ENCODE data around the gene PTPRK. TPM values are rescaled to one million over a fixed set of nuclear protein-coding genes. Genes with fewer than 3 reads are reported as not detected.

Gene PTPRK
- total RNA-seq, 2 donors from 2014 or later, result 60.6 to 121 TPM

GRCh38 chr6:128365520-128366160 is 154.8 kb downstream of the PTPRK start:
- H3K36me3 ChIP-seq (replicated peaks in 1 of 2; ENCODE audit: insufficient read depth in 1 of 2, low read depth in 2 of 2), result no peaks in the 10 kb centered on the region
- intact Hi-C loops (cut with DNase I), result no loop called here
- no peaks in the 10 kb centered on the region for H3K27me3 ChIP-seq
- no peaks in the 10 kb centered on the region for H3K9me3 ChIP-seq
- H3K4me1 ChIP-seq, result peaks cover 67% of the 10 kb centered on the region
- peak; percentile 75 for ATAC-seq
- DNase-seq, result peak in 2 of 4 donors; percentile 9 to 15
- H3K4me3 ChIP-seq, result no peak overlapping the region
- TF ChIP-seq POLR2A (IDR thresholded peaks at IDR 0.05), result no peak
- no peak for TF ChIP-seq CTCF (IDR thresholded peaks at IDR 0.05)
- H3K27ac ChIP-seq, result peak overlapping the region; percentile 1 to 58 (median 43)
- WGBS, 2 donors, result 18 to 20% methylated on average over 3 of the region's 3 CpGs

- peak; percentile 21 for ATAC-seq
- Histone ChIP-seq H3K27me3 (no peaks in the 10 kb centered on the region), H3K27ac (peak overlapping the region in 3 of 4 donors; percentile 42 to 58 (median 44)), H3K4me3 (no peak overlapping the region), H3K4me1 (peaks cover 60% of the 10 kb centered on the region), H3K9me3 (no peaks in the 10 kb centered on the region), H3K36me3 (replicated peaks in 1 of 2; ENCODE audit: insufficient read depth in 1 of 2, low read depth in 2 of 2) (no peaks in the 10 kb centered on the region)
- intact Hi-C loops (cut with DNase I), result no loop called here
- TF ChIP-seq CTCF (IDR thresholded peaks at IDR 0.05), result no peak
- TF ChIP-seq POLR2A (IDR thresholded peaks at IDR 0.05), result no peak
- WGBS, 2 donors, result 39 to 44% methylated on average over 3 of the region's 3 CpGs
- no peak for DNase-seq
These were observed 155.5 kb downstream of the PTPRK start for GRCh38 chr6:128364766-128365519.

- TF ChIP-seq CTCF (IDR thresholded peaks at IDR 0.05) (no peak), POLR2A (IDR thresholded peaks at IDR 0.05) (no peak)
- ATAC-seq (no peak), DNase-seq (no peak)
- H3K9me3 ChIP-seq, result no peaks in the 10 kb centered on the region
- WGBS, 2 donors, result 87 to 100% methylated on average over 1 of the region's 1 CpG
- no peak overlapping the region for H3K4me3 ChIP-seq
- H3K27me3 ChIP-seq, result no peaks in the 10 kb centered on the region
- no peak overlapping the region for H3K27ac ChIP-seq
- peaks cover 56% of the 10 kb centered on the region for H3K4me1 ChIP-seq
- intact Hi-C loops (cut with DNase I), result no loop called here
- H3K36me3 ChIP-seq (replicated peaks in 1 of 2; ENCODE audit: insufficient read depth in 1 of 2, low read depth in 2 of 2), result no peaks in the 10 kb centered on the region
These were observed 157.2 kb downstream of the PTPRK start for GRCh38 chr6:128363020-128363813.

DNA sequence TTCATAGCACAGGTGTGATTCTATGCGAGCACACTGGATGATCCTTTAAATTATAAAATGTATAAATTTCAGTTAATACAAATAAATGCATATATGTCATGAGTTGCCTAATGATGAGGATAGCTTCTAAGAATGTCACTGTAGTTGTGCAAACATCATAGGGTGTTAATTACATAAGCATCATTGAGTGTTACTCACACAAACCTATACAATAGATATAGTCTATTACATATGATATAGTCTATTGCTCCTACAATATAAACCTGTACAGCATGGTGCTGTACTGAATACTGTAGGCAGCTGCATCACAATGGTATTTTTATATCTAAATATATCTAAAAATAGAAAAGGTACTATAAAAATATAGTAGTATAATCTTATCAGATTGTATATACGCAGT is 159.0 kb downstream of the PTPRK start:
- Histone ChIP-seq H3K36me3 (replicated peaks in 1 of 2; ENCODE audit: insufficient read depth in 1 of 2, low read depth in 2 of 2) (no peaks in the 10 kb centered on the region), H3K4me1 (peaks cover 38% of the 10 kb centered on the region), H3K4me3 (no peak overlapping the region), H3K9me3 (no peaks in the 10 kb centered on the region), H3K27ac (no peak overlapping the region), H3K27me3 (no peaks in the 10 kb centered on the region)
- DNase-seq, result no peak
- WGBS, 2 donors, result 95 to 96% methylated on average over 2 of the region's 2 CpGs
- intact Hi-C loops (cut with DNase I), result no loop called here
- no peak for TF ChIP-seq CTCF (IDR thresholded peaks at IDR 0.05)
- no peak for TF ChIP-seq POLR2A (IDR thresholded peaks at IDR 0.05)
- no peak for ATAC-seq
